GM18498 (cell line): ENCODE data around the gene MAFG.
A peak's percentile ranks its signal among the peaks of the same experiment; 100 is the strongest.

Experiments used
- ATAC-seq: cut with Tn5 transposase; IDR thresholded peaks from one replicate; pipeline ENCODE4 v1.9.1; 2021; ENCODE audit warnings: mild to moderate bottlenecking, moderate library complexity; ENCODE audit not compliant: unreplicated experiment

Gene MAFG

DNA sequence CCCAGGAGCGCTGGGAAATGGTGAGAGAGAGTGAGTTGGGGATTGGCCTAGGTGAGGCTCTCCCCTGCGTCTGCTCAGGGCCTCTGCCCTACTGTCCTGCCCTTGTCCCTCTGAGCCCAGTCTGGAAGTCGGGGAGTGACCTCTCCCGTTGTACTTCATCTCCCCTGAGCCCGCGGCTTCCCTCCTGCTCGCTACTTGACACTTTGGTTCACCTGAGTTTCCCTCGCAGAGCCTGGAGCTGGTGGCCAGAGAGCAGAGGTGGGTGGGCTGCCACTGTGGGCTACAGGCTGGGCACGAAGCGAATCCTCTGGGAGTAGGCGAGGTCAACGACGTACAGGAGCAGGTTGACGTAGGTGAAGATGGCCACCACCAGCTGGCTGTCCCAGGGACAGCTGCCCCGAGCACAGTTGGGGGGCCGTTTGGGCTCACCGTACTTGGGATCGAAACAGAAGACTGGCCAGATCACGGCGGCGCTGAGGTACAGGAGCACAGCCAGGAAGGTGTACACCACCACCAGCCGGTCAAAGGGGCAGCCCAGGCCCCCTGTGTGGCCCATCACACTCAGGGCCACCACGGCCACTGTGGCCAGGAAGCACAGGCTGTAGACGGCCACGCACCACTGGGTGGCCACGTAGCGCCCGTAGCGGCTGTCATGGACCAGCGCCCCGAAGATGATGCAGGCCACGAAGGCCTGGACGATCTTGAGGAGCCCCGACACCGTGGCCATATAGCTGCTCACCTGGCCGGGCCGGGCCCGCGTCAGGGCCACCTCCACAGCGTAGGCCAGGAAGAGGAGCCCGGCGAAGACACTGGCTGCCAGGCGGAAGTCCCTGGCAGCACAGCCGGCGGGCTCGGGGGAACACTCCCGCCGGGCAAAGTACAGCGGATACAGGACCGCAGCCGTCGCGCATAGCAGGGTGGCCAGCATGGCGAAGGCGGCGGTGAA is 13.3 kb upstream of the MAFG start:
- no peak for ATAC-seq

DNA sequence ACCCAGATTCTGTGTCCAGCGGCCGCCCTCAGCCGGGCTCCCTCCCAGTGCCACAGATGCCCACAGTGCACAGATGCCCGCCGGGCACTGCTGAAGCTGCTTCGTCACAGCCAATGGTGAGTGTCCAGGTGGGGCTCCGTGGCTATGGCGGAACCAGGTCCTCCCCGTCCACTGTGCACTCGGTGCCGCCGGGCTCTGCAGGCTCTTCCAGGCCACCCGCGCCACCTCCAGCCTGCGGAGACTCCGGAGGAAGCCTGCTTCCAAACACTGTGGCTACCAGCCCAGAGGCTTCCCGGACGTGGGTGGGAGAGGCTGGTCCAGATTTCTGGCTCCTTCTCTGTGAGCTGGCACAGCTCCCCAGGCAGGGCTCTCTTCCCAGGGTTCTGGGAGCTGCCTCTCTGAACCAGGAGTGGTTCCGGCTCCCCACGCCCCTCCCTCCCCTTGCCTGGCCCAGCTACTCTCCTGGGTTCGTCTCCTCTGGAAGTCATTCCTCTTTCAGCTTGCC is 12.4 kb upstream of the MAFG start:
- ATAC-seq, result no peak

- ATAC-seq, result no peak
Observed at GRCh38 chr17:81939218-81939617, 11.7 kb upstream of the MAFG start.

DNA sequence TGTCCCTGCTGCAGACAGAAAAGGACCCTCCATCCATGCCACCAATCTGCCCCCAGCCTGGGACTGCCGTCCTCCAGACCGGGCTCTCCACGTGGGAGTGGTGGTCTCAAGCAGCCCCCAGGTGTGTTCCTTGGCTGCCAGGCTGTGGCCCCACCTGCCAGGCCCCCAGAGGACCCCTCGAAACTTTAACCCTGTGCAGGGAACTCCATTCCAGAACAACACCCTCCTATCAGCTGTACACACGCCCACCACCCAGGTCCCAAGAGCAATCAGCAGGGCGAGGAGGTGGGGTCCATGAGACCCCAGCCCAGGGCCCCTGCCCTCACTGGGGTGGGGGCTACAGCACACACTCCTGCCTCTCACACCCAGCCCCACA is 8.2 kb upstream of the MAFG start:
- no peak for ATAC-seq

- ATAC-seq, result no peak
Observed at GRCh38 chr17:81934850-81935708, 7.5 kb upstream of the MAFG start.

GRCh38 chr17:81934098-81934757 is 6.7 kb upstream of the MAFG start:
- no peak for ATAC-seq

- no peak for ATAC-seq
Observed at GRCh38 chr17:81933178-81933699, 5.7 kb upstream of the MAFG start.

DNA sequence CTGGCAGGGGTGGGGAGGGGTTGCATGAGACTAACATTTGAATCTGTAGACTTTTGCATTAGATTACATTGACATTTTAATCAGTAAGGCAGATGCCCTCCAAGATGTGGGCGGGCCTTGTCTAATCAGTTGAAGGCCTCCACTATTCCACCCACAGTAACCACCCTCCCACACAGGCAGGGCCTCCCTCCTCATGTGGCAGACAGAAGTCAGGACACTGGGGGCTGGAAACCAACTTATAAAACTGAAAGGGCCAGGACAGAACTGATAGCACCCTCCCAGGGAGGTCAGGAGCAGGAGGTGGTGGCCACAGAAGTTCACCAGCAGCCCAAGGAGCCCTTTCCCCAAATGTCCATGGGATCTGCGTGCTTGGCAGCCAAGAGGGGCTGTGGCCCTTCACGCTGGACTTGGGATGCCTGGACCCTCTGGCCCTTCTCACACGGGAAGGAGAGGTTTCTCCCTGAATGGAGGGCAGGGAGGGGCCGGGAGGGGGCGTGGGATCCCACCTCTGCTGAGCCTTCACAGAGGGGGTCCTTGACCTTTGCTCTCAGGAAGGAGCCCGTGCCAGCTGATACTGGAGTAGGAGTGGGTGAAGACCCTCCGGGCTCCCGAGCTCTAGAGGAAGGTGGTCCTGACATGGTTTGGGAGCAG is 4.9 kb upstream of the MAFG start:
- no peak for ATAC-seq

- ATAC-seq, result no peak
Observed at GRCh38 chr17:81931557-81932332, 4.2 kb upstream of the MAFG start.

- ATAC-seq, result no peak
Observed at GRCh38 chr17:81931189-81931556, 3.6 kb upstream of the MAFG start.

DNA sequence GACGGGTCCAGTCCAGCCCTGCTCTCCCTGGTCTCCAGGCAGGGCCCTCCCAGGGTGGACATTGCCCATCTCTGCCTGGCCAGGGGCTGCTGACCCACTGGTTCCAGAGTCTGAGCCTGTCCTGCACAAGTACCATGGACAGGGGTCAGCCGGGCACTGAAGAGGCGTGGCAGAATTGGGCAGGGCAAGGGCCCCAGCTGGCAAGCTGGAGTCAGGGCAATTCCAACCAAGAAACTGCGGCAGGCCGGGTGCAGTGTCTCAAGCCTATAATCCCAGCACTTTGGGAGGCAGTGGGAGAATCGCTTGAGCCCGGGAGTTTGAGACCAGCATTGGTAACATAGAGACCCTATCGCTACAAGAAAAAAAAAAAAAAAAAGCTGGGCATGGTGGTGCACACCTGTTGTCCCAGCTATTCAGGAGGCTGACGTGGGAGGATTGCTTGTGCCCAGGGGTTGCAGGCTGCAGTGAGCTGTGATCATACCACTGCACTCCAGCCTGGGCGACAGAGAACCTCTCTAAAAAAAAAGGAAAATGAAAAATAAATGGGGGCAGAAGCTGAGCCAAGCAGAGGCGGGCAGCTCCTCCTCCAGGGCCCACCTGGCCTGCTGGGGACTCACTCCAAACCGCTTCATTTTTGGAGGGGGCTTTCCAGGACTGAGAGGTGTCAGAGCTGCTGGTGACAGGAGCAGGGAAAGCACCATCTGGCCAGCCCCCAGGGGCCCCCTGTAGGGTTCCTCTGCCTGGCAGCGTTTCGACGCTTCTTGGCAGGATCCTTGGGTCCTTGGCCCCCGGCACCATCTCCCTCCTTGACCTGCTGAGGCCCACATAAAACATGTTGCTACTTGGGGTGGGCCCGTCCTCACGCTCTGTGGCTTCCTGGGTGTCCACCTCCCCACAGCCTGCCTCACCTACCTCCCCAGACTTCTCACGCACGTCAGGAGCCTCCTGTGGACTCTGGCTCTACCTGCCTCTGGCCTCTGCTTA is 2.9 kb upstream of the MAFG start:
- ATAC-seq, result no peak

DNA sequence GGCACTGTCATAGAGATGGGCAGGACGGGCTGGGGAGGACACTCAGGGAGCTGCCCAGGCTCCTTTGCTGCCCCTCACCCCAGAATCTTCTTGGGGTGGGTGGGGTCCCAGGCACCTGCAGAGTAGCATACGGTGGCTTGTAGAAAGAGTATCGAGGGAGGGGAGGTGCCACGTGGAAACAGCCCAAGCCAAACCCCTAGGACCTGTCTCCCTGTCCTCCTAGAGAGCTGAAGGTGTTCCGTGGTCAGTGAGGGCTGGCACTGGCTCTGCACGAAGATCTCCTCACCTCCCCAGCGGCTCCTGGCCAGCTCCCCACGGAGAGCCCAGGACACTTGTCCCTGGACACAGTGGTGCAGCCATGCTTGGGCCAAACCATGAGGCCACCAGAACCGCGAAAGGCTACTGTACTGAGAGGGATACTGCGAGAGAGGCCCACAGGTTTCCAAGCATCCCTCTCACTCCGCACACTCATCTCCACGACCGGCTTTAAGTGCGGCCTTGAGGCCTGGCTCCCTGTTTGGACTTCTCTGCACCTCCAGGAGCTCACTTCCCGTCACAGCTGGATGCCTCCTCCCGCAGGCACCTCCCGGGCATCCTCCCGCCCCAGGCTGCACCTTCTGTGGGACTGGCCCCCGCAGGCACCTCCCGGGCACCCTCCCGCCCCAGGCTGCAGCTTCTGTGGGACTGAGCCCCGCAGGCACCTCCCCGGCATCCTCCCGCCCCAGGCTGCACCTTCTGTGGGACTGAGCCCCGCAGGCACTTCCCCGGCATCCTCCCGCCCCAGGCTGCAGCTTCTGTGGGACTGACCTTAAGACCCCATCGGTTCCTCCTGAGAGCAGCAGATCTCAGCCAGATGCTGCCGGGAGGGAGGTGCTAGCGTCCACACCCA is 2.0 kb upstream of the MAFG start:
- no peak for ATAC-seq

GRCh38 chr17:81928544-81929252 is 1.2 kb upstream of the MAFG start:
- no peak for ATAC-seq

DNA sequence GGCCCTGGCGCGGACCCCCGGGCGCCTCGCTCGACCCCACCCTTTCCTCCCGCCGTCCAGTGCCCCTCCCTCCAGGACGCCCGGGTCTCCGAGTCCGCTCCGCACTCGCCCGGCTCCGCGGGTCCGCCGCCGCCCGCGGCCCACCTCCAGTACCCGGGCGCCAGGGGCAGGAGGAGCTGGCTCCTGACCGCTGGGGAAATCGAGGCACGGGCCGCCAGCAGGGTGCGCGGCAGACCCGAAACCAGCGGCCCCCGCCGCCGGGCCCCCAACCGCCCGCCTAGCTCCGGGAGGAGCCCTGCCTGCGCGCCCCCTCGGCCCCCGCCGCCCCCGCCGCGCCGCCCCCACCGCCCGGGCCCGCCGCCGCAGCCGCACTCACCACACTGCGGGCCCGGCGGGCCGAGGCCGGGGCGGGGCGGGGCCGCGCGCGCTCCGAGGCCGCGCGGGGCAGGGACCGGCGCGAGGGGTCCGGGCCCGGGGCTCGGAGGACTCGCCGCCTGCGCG is 333 bp downstream of the MAFG start:
- peak; percentile 14 for ATAC-seq

DNA sequence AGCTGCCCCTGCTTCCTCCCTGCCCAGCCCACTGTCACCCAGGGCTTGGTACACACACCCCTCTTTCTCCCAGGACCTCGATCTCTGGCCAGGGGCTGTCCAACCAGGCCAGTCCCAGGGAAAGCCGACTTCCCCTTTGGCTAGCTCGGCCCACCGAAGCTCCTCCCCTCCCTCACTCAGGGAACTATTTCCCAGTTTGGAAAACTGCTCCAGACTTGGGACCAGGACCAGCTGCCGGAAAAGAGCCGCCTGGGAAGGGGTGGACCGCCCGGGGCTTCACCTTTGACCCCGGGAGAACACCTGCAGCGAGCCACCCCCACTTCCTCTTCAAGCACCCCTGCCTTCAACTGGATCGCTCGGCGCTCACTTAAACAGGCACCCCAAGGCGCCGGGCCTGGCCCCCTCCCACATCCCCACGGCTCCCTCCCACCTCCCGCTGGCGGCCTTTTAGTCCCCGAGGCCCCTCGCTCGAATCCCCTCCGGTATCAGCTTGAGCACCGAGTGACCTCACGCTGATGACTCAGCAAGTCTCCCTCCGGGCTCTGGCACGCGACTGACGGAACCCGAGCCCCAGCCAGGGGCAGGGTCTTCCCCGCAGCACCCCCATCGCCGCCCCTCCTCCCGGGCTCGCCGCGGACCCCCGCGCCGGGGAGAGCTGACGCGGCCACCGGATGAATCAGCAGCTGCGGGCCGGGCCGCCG is 934 bp downstream of the MAFG start:
- peak; percentile 20 for ATAC-seq

GRCh38 chr17:81925860-81926450 is 1.6 kb downstream of the MAFG start:
- no peak for ATAC-seq
